Smooth muscle cell of the pulmonary artery (primary cell): ENCODE results near the gene MINDY4B. TPM values are rescaled to one million over a fixed set of nuclear protein-coding genes. Genes with fewer than 3 reads are reported as not detected.

ENCODE experiments used
- total RNA-seq: library from RNA; depleted of rRNA; stranded (reverse); fragments of >200 nt; gene quantifications from 2 replicates; pipeline ENCODE4 v1.2.3, GENCODE V29; 2014

Gene MINDY4B
- total RNA-seq = not detected in 2 replicates

DNA sequence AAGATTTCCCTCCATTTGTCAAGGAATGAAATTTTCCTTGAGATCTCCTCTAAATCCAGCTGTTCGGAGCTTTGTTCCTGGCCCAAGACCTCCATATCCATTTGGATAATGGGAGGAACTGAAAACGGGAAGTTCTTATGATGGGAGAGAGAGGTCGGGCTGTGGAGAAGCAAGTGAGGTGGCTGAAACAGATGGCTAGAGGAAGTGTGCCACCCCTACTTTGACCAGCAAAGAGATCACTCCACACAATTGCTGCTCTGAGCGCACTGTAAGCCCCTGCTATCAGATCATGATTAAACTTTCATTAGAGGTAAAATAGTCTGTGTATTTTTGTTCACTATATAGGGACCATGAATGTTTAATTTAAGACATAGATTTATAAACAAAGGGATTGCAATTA, at the start of gene MINDY4B:
Gene MINDY4B (minus strand): TSS at position 101 of the 400 bp plus-strand sequence. CDS start 0 bp downstream, at position 101.

Other genes starting within 250 kb of the MINDY4B start
- gene ERICH6, start 201.5 kb downstream of the MINDY4B start, total RNA-seq = 0.03 and 0.07 TPM in 2 replicates
- 32.5 and 45.1 TPM in 2 replicates for gene SIAH2, start 142.3 kb downstream of the MINDY4B start, total RNA-seq
- not detected in 2 replicates for gene CLRN1, start 67.3 kb upstream of the MINDY4B start, total RNA-seq
- gene MED12L, start 180.2 kb upstream of the MINDY4B start, total RNA-seq = 0.17 and 1.0 TPM in 2 replicates